ENCODE measurements around the gene ATXN1.
A peak's percentile ranks its signal among the peaks of the same experiment; 100 is the strongest.

The ATXN1 gene

GRCh38 chr6:16431106-16431505, 330.2 kb downstream of the ATXN1 start:
- DNase-seq: no peak

GRCh38 chr6:16430391-16431089, 330.7 kb downstream of the ATXN1 start:
- DNase-seq: no peak

GRCh38 chr6:16429669-16430068, 331.6 kb downstream of the ATXN1 start:
- no peak for DNase-seq

- DNase-seq: no peak
Observed at GRCh38 chr6:16427124-16427523, 334.1 kb downstream of the ATXN1 start.

- DNase-seq: no peak
Observed at GRCh38 chr6:16425881-16426615, 335.2 kb downstream of the ATXN1 start.

DNA sequence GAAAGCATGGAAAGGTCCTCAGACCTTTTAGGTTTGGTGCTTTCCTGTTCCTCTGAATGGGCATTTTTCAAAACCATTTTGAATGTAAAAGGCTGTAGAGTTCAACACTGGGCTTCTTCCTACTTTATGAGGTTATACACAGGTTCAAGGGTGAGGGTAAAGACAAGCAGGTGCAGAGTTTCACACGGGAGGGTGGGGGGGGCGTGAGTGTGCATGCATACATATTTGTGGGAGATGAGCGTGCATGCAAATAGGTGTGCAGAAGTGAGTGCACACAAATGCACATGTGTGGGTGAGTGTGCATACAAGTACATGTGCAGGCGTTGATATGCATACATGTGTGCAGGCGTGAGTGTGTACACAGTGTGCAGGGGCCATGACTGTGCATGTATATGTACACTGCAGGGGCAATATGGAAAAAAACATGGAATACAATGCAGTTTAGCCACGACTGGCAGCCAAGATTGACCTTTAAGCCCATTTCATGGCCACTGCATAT, 339.7 kb downstream of the ATXN1 start:
- DNase-seq: no peak

DNA sequence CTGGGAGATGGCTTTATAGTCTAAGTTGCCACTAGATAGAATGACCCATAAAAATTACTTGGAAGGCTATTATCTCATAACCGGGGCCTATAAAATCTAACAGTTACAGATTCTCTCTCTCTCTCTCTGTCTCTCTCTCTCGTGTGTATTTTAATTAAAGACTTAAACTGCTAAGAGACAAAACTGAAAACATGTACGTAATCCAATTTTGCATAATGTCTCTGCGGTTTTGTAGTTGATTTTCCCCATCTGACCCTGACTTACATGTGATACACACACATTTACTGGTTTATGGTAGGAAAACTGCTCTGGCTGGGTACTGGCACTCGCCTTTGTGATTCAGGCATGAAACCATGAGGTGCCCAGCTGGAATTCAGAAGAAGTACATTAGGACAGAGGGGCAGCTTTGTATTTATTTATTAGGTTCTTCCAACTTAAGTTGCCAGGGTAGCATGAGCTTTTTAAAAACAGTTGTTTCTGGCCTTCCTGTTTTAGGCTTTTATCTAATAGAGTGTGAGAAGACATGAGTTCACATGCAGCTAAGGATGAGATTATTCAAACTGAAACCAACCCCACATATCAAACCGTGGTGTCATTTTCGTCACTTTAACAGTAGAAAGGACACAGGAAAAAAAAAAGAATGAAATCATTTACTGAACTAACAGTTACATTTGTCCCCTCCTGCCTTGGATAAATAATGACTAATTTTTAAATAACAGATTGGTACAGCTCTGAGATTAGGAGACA, 340.4 kb downstream of the ATXN1 start:
- DNase-seq: no peak

DNA sequence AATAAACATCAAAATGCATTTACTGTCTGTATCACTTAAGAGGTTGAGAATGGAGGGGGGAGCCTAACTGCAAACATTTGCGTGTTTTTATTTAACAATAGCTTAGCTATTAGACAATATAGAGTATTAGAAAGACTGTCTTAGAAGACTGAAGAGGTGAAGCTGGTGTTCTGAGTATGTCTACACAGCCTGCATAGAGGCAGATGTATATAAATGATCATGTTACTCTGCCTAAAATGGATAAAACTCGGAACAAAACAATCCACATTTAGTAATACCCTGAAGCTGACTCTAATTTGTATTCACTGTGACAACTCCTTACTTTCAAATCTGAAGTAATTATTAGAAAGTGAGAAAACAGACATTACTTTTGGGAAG, 340.9 kb downstream of the ATXN1 start:
- DNase-seq: no peak

DNA sequence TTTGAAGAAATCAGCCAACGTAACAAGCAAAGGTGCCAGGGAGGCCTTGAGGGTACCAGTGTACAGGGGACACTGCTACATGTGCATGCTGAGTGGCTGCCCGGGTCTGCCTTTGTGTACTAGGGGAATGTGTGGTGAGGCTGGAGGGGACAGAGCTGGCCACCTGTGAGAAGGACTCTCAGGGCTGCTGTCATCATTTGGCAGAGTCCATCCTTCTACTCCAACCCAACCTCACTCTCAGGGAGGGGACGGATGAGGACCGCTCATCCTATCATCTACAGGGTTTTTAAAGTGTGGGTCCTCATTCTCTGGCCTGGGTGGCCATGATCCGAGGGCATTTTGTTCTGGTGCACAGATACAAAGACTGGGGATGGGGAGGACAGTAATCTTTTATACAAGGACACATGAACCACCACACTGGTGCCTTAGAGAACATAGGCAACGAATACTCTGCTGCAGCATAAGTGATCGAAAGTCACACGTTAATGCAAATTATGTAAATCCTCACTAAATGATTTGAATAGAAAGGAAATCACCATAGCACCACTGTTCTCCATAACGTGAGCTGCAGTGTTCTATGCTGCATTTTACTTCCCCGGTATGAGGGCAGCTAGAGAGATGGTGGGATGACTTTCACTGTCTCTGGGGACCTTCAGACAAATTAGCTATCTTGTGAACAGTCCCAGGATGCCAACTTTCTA, 341.5 kb downstream of the ATXN1 start:
- DNase-seq: no peak

- no peak for DNase-seq
Observed at GRCh38 chr6:16418151-16418550, 343.1 kb downstream of the ATXN1 start.

DNA sequence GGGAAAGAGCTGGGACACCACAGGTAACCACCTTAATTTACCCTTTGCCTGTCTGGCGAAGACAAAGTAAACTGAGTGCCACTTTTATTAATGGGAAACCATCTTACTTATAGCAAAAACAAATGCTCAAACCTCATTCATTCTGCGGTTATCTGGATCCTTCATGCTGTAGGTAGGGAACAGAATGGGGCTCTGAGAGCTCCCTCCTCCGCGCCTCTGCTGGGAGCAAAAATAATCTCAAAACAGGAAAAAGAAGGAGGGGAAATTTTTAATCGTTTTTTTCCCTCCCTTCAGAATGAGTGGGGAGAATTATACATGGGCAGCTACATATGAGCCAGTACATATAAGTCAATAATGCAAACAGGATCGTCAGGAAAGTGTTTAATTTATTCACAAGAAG, 345.6 kb downstream of the ATXN1 start:
- DNase-seq: no peak

- DNase-seq: no peak
Observed at GRCh38 chr6:16414205-16414604, 347.1 kb downstream of the ATXN1 start.

DNA sequence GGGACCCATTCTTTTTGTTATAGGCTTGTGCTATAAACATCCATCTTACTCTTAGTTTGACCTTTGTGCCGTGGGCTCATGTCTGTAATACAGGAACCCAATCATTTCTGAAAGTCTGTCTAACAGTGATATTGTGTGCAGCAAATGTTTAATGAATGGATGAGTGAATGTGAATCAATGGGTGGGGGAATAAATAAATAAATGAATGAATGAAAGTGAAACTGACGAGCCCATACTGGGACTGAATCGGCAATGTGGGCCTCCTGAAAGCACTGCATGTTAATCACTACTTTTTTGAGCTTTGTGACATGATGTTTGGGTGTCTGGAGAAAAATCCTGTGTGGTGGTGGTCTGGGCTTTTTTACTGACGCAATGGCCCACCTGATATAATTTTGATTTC, 347.9 kb downstream of the ATXN1 start:
- DNase-seq: no peak

GRCh38 chr6:16412982-16413381, 348.3 kb downstream of the ATXN1 start:
- DNase-seq: no peak

DNA sequence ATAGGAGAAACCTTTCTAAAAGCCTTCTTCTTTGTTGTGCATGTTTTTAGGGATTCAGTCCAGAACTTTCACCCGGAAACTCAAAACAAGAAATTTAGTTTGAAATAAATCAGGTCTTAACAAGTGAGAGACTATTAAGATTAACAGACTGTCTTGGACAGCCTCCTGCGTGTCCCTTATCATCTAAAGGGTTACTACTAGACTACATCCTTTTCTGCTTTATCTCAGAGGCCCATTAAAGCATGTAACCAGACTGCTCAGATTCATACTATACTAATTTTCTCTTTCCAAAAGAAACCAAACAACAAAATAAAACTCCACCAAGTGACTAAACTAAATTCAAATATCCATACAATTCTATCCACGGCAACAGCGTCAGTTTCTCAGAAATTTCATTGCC, 349.1 kb downstream of the ATXN1 start:
- no peak for DNase-seq

- peak; percentile 36 to 79 for DNase-seq
Observed at GRCh38 chr6:16409531-16410441, 351.5 kb downstream of the ATXN1 start.

DNA sequence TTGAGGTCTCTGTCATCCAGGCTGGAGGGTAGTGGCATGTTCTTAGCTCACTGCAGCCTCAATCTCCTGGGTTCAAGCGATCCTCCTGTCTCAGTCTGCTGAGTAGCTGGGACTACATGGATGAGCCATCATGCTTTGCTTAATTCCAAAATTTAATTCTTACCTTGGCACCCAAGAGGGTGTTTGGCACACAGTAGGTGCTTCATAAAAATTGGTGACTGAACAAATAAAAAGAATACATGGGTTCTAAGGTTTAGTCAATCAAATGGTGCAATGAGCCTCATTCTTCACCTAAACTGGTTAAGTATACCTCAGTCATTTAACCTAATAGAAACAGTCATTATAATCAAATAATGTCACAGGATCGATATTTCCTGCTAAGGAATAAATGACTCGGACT, 352.5 kb downstream of the ATXN1 start:
- DNase-seq: no peak

GRCh38 chr6:16406966-16407365, 354.3 kb downstream of the ATXN1 start:
- no peak for DNase-seq

DNA sequence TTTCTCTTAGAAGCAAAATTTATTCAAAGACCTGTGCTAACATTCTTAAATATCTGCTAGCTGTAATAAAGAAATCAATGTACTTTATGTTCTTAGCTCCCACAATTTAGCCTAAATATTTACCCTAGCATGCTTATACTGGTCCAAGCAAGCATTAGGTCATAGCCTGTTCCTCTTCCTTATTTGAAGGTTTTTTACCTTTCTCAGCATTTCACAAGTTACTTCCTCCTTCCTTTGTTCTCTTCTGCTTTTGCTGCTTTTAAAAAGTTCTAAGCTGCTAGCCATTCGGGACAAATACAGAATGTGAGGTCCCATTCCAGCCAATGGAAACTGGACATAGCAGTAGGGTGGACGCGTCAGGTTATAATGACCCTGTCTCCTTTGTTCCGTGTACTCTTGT, 354.7 kb downstream of the ATXN1 start:
- DNase-seq: peak; percentile 62 to 70

DNA sequence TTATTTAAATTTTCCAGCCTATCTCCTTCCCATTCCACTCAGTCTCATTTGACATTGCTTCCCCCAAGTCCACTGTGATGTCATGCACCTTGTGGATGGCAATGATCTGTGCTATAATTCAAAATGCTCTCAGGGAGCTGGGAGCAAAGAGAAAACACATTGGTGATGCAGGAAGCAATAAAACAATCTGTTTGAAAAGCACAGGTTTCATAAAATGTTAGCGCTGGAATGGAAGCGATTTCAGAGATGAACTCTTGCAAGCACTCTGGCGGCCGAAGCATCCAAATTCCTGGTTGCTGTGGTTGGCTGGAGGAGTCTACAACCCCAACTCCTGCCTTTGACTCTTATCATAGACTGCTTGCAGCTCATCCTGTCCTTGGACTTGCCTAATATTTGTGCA, 355.9 kb downstream of the ATXN1 start:
- DNase-seq: no peak

DNA sequence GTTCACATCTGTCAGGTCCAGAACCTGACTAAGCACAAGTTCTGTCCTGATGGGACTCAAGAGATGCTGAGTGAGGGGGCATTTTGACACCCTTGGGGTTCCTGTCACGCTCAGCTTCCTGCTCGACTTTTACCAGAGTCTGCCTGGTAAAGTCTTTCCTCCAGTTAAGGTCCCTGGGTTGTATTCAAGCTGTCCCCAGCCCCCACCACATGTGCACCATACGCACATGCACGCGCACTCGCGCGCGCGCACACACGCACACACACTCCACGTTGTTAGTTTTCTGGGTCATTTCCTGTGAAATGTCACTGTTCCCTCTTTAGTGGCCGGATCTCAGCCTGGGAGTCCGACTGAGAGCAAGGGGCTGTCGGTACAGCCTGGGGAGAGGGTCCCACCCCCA, 356.8 kb downstream of the ATXN1 start:
- no peak for DNase-seq

GRCh38 chr6:16403831-16404230, 357.4 kb downstream of the ATXN1 start:
- no peak for DNase-seq
